Suppressor macrophage (primary cell): Measurements from ENCODE around the gene MAT2A.

Source experiments
- DNase-seq, 4 experiments: peaks; one replicate each; pipeline ENCODE4 v3.0.0-alpha.2; 2020 to 2022
- total RNA-seq, 17 experiments: gene quantifications; one replicate each; lab custom pipeline; 2026; ENCODE audit warnings: mixed read lengths in 6 of 17, inconsistent platforms in 3 of 17; lab: John Stamatoyannopoulos, UW

The MAT2A gene
- total RNA-seq, result 31.9 to 294 (median 140) reads per million in 17 experiments

DNA sequence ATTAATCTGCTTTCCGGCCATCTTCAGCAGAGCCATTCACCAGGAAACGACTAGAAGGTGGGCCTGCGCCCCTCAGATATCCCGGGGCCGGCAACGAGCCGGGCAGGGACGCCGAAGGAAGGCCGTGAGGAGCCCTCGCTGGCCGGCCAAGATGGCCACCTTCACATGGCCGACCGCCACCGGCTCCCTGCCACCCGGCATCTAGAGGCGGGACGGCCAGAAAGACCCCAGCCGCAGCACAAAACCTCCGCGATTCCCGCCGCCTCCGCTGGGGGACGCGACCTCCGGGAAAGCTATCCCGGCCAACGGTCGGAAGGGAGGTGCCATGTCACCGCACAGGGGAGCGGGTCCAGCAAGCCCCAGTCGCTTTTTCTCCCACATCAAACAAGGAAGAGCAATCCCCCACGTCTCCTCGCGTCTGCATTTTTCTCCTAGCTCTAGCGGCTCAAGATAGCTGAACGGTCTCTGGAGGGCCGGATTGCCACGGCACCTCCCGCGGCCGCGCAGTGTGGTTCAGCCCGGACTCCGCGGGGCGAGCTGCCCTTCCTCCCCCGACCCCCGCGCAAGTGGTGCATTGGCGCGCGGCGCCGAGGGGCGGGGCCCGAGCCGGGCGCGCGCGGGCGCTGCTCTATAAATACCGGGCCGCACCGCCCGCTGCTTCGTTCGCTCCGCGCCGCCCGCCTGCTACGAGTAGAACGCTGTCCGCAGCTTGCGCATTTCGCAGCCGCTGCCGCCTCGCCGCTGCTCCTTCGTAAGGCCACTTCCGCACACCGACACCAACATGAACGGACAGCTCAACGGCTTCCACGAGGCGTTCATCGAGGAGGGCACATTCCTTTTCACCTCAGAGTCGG lies at the start of gene MAT2A:
TSS of gene MAT2A (plus strand) at position 662 of the 854 bp plus-strand sequence. CDS start at position 782, 120 bp downstream.
- DNase-seq, result peak; percentile 94 to 98 (median 96)

DNA sequence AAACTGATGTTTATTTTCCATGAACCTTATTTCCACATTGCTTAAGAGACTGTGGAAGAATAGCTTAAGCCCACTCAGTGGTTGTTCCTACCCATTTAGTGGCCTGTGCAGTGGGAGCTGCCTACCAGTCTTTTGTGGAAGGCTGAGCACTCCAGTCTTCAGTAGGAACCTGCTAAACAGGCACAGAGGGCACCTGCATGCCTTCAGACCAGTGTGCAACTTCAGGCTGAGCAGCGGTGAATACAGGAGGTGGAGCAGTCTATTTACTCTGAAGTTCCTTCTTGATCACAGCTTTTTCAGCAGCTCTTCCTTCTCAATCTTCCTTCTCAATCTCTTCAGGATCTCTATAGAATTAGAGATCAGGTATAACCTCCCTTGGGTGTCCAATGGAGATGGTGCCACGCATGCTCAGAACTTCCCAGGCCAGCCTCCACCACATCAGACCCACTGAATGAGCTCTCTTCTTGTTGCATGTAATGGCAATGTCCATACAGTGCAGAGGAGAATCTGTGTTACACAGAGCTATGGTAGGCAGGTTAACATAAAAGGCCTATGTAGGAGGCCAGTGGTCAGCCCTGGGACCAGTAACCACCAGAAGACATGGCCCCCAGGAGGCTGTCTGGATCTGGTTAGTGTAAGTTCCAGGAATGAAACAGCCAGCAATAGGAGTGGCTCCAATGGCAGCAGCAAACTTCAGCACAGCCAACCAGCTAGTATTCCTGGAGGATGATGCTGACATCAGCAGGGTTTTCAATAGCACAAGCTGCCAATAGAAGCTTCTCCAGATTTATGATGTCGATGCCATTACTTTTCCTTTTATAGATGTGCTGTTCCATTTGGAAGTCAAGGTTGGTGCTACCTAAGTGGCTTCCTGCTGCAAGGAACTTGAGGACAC lies 47.9 kb upstream of the MAT2A start:
- DNase-seq, result no peak

DNA sequence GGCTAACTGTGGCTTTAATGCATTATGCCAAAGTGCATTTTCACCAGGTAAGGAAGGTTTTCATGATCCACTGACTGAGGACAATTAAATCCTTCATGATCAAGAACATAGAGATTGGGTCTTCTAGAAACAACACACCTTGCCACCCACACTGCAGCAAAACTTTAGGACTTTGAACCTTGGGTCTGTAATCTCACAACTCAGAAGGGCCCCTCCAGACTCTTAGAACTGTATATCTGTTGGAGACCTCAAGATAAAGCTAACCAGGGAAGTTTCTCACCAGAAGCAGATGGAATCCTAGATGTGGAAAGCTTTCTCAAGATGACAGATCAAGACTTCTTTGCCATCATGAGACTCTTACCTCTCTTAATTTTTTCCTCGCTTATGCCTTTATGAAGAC lies 42.5 kb upstream of the MAT2A start:
- DNase-seq, result no peak

DNA sequence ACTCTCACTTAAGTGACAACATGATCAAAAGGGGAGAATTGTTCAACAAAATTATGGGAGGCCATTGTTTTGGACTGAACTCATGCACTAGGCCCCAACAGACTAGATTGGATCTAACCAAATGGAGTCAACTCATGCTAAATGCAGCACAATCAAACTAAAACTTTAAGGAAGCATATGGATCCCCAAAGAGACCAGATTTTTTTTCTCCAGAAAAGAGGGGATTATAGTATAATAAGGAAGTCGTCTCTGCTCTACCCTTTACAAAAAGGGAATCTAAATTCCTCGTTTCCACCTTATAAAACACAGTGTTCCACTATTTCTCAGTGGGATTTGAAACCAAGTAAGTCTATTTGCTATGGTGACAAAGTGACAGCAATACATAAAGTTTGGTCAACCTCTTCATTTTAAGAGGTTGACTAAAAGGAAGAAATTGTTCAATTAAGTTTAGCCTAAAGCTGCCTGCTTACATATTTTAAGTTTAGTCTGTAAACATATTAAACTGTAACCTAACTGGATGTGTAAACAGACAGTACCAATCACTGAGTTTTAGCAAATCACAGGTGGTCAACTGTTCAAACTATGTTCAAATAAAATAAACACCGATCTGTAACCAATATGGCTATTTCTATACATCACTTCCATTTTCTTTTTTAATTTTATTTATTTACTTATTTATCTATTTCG lies 40.9 kb upstream of the MAT2A start:
- peak in 2 of 4 experiments; percentile 32 to 33 for DNase-seq

DNA sequence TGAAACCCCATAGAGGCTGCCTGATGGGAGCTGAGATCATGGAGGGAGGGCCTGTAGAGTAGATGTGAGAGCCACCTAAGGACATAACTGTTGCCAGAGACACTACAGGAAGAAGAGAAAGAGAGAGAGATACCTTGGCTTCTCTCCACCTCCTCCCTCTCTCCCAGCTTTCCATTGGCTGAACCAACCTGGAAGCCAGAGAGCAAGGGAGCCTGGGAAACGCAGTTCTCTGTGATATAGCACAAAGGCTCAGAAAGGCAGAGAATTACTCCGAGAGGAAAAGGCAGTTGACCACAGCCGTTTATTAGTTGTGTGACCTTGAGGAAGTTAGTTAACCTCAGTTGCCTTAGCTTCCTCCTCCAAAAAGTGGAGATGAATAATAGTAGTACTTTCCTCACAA lies 37.7 kb upstream of the MAT2A start:
- peak; percentile 82 to 92 (median 89) for DNase-seq

DNA sequence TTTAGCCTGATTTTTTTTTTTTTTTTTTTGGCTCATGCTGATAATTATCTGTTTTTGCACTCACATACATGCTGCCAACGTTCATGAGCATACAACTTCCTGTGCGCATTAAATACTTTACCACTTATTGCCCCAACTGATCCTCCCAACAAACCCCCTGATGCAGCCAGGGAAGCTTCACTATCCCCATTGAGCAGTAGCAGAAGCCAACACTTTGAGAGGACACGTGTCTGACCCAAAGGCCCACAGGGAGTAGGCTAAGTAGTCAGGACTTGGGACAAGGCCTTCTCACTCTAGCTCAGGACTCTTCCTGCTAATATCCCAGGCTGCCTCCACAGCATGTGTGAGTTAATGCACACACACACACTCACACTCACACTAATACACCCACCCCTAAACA lies 36.2 kb upstream of the MAT2A start:
- no peak for DNase-seq

DNA sequence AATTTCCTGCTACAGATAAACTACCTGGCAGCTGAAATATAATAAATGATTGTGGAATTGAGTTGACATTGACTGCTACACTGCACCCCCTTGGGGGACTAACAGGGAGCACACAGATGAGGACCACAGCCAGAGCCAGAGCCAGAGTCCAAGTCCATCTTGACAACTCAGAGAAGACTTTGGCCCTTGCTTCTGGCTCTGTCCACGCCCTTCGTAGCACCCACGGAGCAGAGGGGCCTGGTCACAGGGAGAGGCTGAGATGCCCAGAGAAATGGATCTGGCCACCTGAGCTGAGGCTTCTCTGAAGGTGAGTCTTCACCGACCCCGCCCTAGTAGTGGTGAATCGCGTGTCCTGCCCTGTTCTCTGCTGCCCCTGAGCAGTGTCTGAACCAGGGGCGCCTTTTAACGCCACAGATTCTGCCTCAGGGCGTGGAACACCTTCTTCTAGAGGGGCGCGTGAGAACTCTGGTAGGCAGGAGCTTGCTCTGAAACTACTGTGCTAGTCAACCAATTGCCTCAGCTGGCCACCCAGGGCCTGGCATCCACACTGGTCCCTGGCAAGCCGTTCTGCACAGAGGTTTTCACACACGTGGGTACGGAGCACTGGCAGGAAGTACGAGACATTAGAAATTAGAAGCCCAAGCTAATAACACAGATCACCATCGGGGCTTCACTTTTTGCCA lies 35.7 kb upstream of the MAT2A start:
- DNase-seq, result no peak

DNA sequence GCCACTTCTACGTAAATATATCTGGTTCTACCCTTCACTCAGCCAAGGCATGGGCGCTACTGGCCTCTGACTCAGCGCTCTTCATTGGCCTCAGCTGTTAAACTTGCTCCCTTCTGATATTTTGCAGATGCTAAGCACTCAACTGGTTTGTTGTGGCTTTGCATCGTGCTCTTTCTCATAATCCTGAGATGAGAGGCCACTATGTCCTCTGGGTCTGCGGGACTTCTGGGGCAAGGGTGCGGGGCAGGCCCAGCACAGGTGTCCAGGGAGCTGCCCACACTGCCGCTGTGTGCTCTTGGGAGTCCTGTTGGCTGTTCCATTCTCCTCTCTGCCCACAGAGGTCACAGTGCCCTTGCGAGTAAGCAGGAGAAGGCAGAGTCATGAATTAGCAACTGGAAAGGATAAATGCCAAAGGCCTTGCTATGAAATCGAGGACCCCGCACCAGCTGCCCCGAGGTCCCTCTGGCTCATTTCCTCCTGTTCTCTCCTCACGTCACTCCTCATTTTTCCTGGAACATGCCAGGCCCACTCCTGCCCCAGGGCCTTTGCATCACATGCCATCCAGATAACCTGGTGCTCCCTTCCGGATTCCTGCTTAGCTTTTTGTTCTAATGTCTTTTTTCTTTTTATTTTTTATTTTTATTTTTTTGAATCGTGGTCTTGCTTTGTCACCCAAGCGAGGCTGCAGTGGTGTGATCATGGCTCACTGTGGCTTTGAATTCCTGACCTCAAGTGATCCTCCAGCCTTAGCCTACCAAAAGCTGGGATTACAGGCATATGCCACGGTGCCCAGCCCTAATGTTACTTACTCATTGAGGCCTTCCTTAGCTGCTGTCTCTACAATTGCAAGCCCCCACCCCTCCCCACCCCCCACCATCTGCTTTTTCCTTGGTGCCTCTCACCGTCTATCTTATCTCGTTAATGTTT lies 34.9 kb upstream of the MAT2A start:
- DNase-seq, result peak in 3 of 4 experiments; percentile 24 to 41 (median 29)

DNA sequence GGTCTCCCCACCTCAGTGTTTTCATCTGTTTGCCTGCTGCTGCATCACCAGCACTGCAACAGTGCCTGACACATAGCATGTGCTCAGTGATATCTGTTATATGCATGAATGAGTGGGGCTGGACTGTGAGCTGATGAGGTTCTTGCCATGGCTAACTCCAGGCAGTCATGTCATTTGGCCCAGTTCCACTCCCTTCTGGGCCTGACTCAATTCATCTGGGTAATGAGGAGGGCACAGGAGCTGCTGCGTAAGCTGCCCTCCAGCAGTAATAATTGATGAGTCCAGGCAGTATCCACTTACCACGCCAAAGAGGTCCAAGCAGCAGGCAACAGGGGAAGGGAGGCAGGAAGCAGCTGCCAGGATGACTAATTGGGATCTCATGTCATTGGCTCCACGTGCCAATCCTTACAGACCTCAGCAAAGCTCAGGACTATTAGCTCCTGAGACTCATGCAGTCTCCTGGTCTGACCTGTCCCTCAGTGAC lies 34.1 kb upstream of the MAT2A start:
- DNase-seq, result peak; percentile 79 to 91 (median 82)

DNA sequence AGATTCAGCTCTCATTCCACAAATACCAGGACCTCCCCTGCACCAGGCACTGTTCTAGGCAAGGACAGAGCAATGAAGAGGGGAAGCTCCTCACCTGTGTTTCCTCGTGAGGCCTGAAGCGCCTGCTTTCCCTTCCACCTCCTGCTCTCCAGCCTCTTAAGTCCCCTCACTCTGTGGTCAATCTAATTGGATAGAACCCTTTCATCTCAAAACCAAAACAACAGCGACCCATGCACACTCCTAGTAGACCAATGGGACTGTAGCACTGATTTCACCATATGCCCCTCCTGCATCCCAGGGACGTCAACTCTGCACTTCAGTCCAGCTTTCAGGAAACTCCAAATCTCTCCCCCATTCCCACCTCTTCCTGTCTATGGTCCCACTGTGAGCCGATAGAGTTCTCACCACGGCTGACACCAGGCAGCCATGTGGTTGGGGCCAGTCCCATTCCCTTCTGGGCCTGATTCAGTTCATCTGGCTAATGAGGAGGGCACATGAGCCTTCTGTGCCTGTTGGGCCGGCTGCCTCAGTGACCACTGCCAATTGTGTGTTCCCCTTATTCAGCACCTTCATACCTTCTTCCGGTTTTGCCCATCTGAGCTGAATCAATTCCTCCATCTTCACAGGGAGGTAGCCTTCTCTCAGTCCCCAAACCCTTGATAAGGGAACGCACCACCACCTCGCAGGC lies 33.3 kb upstream of the MAT2A start:
- DNase-seq, result no peak

DNA sequence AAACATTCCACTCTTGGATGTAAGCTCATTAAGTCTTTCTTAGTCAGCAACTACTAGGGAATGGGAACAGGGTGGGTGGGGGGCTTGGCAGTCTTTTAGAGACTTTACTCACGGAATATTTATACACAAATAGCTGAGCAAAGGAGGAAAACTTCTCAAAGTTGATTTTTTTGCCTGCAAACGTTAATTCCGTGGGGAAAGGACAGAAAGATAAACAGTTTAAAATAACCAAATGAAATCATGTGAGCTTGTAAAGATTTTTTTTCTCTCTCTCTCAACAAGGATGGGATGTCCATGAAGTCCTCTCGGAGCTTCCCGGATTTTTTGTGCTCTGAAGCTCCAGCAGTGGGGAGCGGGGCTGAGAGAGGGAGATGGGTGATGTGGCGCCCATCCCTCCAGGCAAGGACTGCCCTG lies 32.2 kb upstream of the MAT2A start:
- no peak for DNase-seq

DNA sequence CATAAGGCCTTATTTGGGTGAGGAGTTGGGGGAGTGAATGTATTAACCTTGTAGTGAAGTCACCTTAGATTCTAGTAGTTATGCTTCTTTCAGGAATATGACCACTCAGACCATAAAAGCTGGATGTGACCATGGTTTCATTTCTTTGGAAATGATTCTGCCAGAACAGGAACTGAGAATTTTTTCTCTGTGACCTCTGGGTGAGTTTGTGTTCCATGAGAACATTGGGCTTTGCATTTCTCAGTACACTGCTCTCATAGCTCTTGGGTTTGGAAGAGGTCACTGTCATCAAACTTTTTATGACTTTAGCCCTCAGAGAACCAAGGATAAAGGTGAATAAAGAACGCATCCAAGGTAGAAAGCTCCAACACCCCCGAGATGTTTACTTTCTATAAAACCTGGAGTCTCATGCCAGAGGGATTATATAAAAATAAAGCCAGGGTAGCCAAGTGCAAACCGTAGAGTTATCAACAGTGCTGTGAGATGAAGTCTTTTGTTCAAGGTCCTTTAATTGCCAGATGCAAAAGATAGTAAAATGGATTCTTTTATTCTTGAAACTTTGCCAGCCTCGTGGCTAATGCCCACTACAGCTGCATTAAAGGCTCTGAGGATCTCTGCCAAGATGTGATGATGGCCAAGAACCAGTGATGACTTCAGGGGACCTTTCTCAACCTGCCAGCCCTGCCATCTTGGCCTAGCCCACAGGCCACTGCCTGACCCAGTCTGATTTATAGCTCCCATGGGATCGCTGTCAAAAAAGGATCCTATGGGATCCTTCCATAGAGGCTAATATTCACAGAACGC lies 27.8 kb upstream of the MAT2A start:
- DNase-seq, result peak; percentile 53 to 75 (median 66)

DNA sequence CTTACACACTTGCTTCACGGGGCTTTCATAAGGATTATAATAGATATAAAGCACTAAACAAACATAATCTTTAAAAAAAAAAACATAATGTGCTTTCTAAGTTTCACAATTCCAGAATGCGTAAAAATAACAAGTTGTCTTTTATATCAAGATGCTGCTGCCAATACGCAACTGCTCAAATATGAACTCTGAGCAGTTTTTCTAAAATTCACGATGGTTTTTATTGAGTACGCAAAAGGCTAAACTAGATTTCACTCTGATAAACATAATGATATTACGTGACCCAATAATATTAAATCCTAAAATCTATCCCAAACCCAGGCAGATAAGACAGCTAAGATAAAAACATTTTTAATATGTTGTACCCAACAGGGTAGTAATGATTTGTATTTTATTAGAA lies 24.6 kb upstream of the MAT2A start:
- no peak for DNase-seq

DNA sequence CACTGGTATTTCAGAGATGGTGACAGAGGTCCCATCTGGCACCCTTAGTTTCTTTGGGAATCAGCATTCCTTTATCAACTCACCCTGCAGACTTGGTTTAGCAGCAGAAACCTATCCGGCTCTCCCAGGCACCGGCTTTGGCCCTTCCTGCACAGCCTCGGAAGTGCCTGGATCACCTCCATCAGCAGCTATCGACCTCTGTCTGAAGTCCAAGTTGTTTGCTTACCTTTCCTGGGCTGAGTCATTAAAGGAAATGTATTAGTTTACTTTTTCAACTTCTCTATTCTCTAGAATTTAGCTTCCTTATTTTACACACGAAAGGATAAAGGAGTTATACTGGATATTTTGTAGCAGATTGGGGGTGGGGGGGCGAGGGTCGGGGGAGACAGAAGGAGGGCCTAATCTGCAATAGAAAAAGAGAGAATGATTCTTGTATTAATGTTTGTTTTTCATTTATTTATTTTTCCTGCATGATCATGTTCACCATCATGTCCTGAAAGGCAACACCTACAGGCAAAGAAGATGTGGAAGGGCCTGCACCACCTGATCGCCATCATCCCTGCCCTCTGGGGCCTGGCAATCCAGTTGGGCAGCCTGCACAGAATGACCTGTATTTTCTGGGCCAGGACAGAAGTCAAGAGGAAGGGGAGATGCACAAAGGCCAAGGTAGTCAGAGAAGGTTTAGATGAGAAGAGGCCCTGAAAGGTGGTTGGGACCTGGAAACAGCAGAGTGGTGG lies 22.1 kb upstream of the MAT2A start:
- DNase-seq, result peak in 2 of 4 experiments; percentile 43 to 57

DNA sequence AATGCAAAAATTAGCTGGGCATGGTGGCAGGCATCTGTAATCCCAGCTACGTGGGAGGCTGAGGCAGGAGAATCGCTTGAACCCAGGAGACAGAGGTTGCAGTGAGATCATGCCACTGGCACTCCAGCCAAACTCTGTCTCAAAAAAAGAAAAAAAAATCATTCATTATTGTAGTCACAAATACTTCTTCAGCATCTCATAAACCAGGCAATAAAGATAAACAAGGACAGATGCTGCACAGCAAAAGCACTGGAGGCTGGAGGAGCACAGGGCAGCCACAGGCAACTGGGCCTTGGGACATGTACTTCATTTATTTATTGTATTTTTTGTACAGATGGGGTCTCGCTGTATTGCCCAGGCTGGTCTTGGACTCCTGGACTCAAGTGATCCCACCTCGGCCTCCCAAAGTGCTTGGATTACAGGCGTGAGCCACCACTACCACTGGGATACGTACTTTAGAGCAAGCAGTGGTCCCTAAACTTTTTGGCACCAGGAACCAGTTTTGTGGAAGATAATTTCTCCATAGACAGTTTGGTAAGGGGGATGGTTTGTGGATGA lies 16.8 kb upstream of the MAT2A start:
- no peak for DNase-seq

DNA sequence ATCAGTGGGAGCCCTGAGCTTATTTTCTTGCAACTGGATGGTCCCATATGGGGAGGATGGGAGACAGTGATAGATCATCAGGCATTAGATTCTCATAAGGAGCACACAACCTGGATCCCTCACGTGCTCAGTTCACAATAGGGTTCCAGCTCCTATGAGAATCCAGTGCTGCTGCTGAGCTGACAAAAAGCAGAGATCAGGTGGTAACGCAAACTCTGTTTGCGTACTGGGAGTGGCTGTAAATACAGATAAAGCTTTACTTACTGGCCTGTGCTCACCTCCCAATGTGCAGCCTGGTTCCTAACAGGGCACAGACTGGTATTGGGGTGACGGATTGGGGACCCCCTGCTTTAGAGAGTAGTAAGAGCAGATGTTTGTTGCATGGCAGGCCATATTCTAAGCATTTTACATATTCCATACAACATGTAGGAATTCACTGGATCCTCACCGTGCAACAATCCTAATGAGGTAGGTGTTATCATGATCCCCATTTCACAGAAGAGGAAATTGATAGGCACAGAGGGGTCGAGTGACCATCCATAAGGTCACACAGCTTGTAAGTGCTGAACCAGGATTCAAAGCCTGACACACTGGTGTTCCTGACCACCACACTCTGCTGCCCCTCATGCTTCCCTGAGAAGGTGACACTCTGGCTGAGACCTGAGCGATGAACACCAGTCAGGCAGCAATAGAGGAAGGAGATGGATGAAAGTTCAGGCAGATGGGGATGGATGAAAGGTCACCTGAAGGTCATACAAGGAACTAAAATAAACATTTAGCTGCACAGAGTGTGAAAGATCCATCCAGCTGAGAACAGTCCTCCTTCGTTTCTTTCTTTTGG lies 15.7 kb upstream of the MAT2A start:
- DNase-seq, result no peak

DNA sequence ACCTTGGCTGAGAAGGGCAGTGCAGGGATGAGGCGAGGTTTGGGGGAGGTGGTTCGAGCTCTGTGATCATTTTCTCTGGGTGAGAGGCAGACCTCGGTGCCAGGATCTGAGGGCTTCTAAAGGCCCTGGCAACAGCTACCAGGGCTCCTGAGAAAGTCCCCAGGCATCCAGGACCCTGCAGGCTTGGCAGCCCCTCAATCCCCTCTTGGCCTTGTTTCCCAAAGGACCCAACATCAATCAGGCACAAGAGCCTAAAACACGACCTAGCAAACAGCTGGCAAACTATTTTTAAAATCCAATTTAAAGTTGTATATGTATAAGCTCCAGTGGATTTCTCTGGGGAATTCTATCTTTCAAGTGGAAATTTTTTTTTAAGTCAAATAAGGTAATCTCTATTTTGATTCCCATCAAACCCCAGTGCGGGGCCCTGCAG lies 15.0 kb upstream of the MAT2A start:
- no peak for DNase-seq
